ENCODE results near the gene DNM2. TPM values are rescaled to one million over a fixed set of nuclear protein-coding genes. Genes with fewer than 3 reads are reported as not detected.

Gene DNM2
- total and polyA plus RNA-seq, 3 donors from 2014 or later: 166 to 274 (median 226) TPM

GRCh38 chr19:10736916-10737551, 19.2 kb downstream of the DNM2 start:
- no peak overlapping the region for H3K4me3 ChIP-seq
- H3K36me3 ChIP-seq (ENCODE audit: low read depth, missing control alignments): no peaks in the 10 kb centered on the region
- no peaks in the 10 kb centered on the region for H3K27me3 ChIP-seq
- no peak overlapping the region for H3K27ac ChIP-seq
- peaks cover 7% of the 10 kb centered on the region for H3K4me1 ChIP-seq
- intact Hi-C loops (cut with DNase I; ENCODE audit: low total_unique reads): no loop called here
- DNase-seq: no peak
- no peaks in the 10 kb centered on the region for H3K9me3 ChIP-seq
- TF ChIP-seq POLR2A (IDR thresholded peaks at IDR 0.05): no peak
- no peak for TF ChIP-seq CTCF (IDR thresholded peaks at IDR 0.05)
- 66 to 76% methylated on average over 8 to 9 of the region's 9 CpGs for WGBS, 2 donors

- H3K27ac ChIP-seq: no peak overlapping the region
- TF ChIP-seq POLR2A (IDR thresholded peaks at IDR 0.05) (no peak), CTCF (IDR thresholded peaks at IDR 0.05) (no peak)
- no peak for DNase-seq
Measured at GRCh38 chr19:10737722-10738121, 19.8 kb downstream of the DNM2 start.

GRCh38 chr19:10740798-10741197, 22.9 kb downstream of the DNM2 start:
- Histone ChIP-seq H3K4me3 (no peak overlapping the region), H3K4me1 (peaks cover 23% of the 10 kb centered on the region), H3K27ac (no peak overlapping the region), H3K9me3 (no peaks in the 10 kb centered on the region), H3K27me3 (no peaks in the 10 kb centered on the region), H3K36me3 (ENCODE audit: low read depth, missing control alignments) (no peaks in the 10 kb centered on the region)
- TF ChIP-seq CTCF (IDR thresholded peaks at IDR 0.05) (no peak), POLR2A (IDR thresholded peaks at IDR 0.05) (no peak)
- 80 to 82% methylated on average over 3 of the region's 3 CpGs for WGBS, 2 donors
- intact Hi-C loops (cut with DNase I; ENCODE audit: low total_unique reads): no loop called here
- no peak for DNase-seq

More at GRCh38 chr19:10737722-10738121, 19.8 kb downstream of the DNM2 start:
- H3K4me1 ChIP-seq: peaks cover 4% of the 10 kb centered on the region
- H3K36me3 ChIP-seq (ENCODE audit: low read depth, missing control alignments): no peaks in the 10 kb centered on the region
- H3K4me3 ChIP-seq: no peak overlapping the region
- intact Hi-C loops (cut with DNase I; ENCODE audit: low total_unique reads): no loop called here
- no peaks in the 10 kb centered on the region for H3K9me3 ChIP-seq
- H3K27me3 ChIP-seq: no peaks in the 10 kb centered on the region
- WGBS, 2 donors: 91 to 100% methylated on average over 7 to 9 of the region's 9 CpGs

- TF ChIP-seq CTCF (IDR thresholded peaks at IDR 0.05) (no peak), POLR2A (IDR thresholded peaks at IDR 0.05) (no peak)
- H3K27ac ChIP-seq: no peak overlapping the region
- H3K9me3 ChIP-seq: no peaks in the 10 kb centered on the region
- intact Hi-C loops (cut with DNase I; ENCODE audit: low total_unique reads): no loop called here
- no peak for DNase-seq
- peaks cover 33% of the 10 kb centered on the region for H3K4me1 ChIP-seq
- H3K36me3 ChIP-seq (ENCODE audit: low read depth, missing control alignments): no peaks in the 10 kb centered on the region
- no peak overlapping the region for H3K4me3 ChIP-seq
- 66 to 80% methylated on average over 3 to 4 of the region's 4 CpGs for WGBS, 2 donors
- H3K27me3 ChIP-seq: no peaks in the 10 kb centered on the region
Measured at GRCh38 chr19:10742476-10742875, 24.6 kb downstream of the DNM2 start.

- Histone ChIP-seq H3K9me3 (no peaks in the 10 kb centered on the region), H3K4me1 (peaks cover 49% of the 10 kb centered on the region), H3K27me3 (no peaks in the 10 kb centered on the region), H3K36me3 (ENCODE audit: low read depth, missing control alignments) (no peaks in the 10 kb centered on the region), H3K27ac (peak overlapping the region; percentile 66 to 68), H3K4me3 (no peak overlapping the region)
- TF ChIP-seq CTCF (IDR thresholded peaks at IDR 0.05) (no peak), POLR2A (IDR thresholded peaks at IDR 0.05) (no peak)
- intact Hi-C loops (cut with DNase I; ENCODE audit: low total_unique reads): no loop called here
- DNase-seq: no peak
- WGBS, 2 donors: 40 to 63% methylated on average over 9 to 11 of the region's 11 CpGs
Measured at GRCh38 chr19:10744253-10744798, 26.4 kb downstream of the DNM2 start.

Data from testis (tissue), 3 donors.